ENCODE results near the gene CBR3. TPM values are rescaled to one million over a fixed set of nuclear protein-coding genes. Genes with fewer than 3 reads are reported as not detected.

The CBR3 gene
- total RNA-seq, 1 donor from 2014 or later: 2.8 TPM

DNA sequence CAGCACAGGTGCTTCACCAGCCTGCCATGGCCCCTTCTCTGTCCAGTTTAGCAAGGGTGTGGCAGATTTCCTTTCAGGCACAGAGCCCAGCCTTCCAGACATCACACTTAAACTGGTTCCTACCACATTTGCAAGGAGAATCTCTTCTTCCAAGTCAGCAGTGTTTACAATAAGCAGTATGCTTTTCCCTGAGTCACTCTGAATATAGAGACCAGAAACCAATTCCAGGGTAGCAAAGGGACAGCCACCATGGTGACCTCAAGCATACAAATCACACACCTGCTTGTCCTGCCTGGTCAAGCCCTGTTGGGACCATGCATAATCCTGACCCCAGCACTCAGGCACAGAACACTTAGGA lies 8.7 kb upstream of the CBR3 start:
- H3K9me3 ChIP-seq (ENCODE audit: insufficient read depth, low read depth, low read length): no peaks in the 10 kb centered on the region
- H3K9ac ChIP-seq (ENCODE audit: low read length): no peak overlapping the region
- no peaks in the 10 kb centered on the region for H3K36me3 ChIP-seq (ENCODE audit: insufficient read depth, low read length)
- Mint-ChIP-seq H3K36me3 (ENCODE audit: low read depth, unreplicated experiment) (no peaks in the 10 kb centered on the region), H3K4me1 (ENCODE audit: low read depth, unreplicated experiment) (no peaks in the 10 kb centered on the region), H3K4me3 (ENCODE audit: unreplicated experiment) (no peak overlapping the region), H3K27ac (ENCODE audit: unreplicated experiment) (no peak overlapping the region), H3K27me3 (ENCODE audit: low read depth, unreplicated experiment) (peaks cover 14% of the 10 kb centered on the region), H3K9me3 (ENCODE audit: unreplicated experiment) (no peaks in the 10 kb centered on the region)
- H2AFZ ChIP-seq (ENCODE audit: low read depth, low read length): no peak overlapping the region
- no peaks in the 10 kb centered on the region for H4K20me1 ChIP-seq (ENCODE audit: insufficient read depth, low read length)
- TF ChIP-seq EZH2 (IDR thresholded peaks at IDR 0.05; ENCODE audit: insufficient read depth, low read length): no peak
- TF ChIP-seq, protein P1, sequence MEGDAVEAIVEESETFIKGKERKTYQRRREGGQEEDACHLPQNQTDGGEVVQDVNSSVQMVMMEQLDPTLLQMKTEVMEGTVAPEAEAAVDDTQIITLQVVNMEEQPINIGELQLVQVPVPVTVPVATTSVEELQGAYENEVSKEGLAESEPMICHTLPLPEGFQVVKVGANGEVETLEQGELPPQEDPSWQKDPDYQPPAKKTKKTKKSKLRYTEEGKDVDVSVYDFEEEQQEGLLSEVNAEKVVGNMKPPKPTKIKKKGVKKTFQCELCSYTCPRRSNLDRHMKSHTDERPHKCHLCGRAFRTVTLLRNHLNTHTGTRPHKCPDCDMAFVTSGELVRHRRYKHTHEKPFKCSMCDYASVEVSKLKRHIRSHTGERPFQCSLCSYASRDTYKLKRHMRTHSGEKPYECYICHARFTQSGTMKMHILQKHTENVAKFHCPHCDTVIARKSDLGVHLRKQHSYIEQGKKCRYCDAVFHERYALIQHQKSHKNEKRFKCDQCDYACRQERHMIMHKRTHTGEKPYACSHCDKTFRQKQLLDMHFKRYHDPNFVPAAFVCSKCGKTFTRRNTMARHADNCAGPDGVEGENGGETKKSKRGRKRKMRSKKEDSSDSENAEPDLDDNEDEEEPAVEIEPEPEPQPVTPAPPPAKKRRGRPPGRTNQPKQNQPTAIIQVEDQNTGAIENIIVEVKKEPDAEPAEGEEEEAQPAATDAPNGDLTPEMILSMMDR (IDR thresholded peaks at IDR 0.05; ENCODE audit: insufficient read depth, low read depth, low read length): no peak
- no peaks in the 10 kb centered on the region for H3K4me1 ChIP-seq (ENCODE audit: insufficient read depth, low read length)
- no peak overlapping the region for H3K27ac ChIP-seq (ENCODE audit: low read depth, low read length)
- FAIRE-seq (no peak), DNase-seq (ENCODE audit: low read depth) (no peak)
- no peak overlapping the region for H3K4me2 ChIP-seq (ENCODE audit: low read length)
- H3K79me2 ChIP-seq (ENCODE audit: insufficient read depth, low read length): no peaks in the 10 kb centered on the region
- H3K27me3 ChIP-seq (ENCODE audit: insufficient read depth, low read length): no peaks in the 10 kb centered on the region
- H3K4me3 ChIP-seq (ENCODE audit: insufficient read depth, low read depth, low read length): no peak overlapping the region

DNA sequence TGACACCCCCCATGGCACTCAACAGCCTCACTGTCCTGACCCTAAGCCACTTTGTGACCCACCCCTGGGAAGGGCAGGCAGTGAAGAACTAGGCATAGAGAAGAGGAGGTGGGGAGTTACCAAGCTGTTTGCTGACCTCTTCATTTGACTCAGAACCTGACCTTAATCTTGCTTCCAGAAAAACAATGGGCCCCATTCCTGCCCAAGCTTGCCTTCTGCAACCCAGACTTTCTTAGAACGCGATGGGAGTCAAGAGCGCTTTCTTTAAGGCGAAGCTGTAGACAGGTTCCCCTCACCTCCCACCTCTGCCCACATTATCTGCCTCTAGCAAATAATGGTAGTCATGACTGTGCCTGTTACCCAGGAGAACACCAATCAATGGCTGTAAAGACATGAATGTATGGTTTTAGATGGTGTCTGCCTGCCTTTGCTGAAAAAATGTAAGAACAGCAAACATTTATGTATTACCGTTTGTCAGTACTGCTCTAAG lies 8.2 kb upstream of the CBR3 start:
- H3K4me3 Mint-ChIP-seq (ENCODE audit: unreplicated experiment): no peak overlapping the region
- no peak for FAIRE-seq

More for the DNA sequence above, 8.2 kb upstream of the CBR3 start:
- Histone ChIP-seq H3K4me2 (ENCODE audit: low read length) (no peak overlapping the region), H3K27ac (ENCODE audit: low read depth, low read length) (no peak overlapping the region), H4K20me1 (ENCODE audit: insufficient read depth, low read length) (no peaks in the 10 kb centered on the region), H2AFZ (ENCODE audit: low read depth, low read length) (no peak overlapping the region), H3K9ac (ENCODE audit: low read length) (no peak overlapping the region), H3K4me1 (ENCODE audit: insufficient read depth, low read length) (no peaks in the 10 kb centered on the region), H3K4me3 (ENCODE audit: insufficient read depth, low read depth, low read length) (no peak overlapping the region), H3K27me3 (ENCODE audit: insufficient read depth, low read length) (no peaks in the 10 kb centered on the region), H3K36me3 (ENCODE audit: insufficient read depth, low read length) (no peaks in the 10 kb centered on the region), H3K79me2 (ENCODE audit: insufficient read depth, low read length) (no peaks in the 10 kb centered on the region), H3K9me3 (ENCODE audit: insufficient read depth, low read depth, low read length) (no peaks in the 10 kb centered on the region)
- TF ChIP-seq, protein P1 (IDR thresholded peaks at IDR 0.05; ENCODE audit: insufficient read depth, low read depth, low read length): no peak
- TF ChIP-seq EZH2 (IDR thresholded peaks at IDR 0.05; ENCODE audit: insufficient read depth, low read length): no peak
- no peak overlapping the region for H3K27ac Mint-ChIP-seq (ENCODE audit: unreplicated experiment)
- peaks cover 14% of the 10 kb centered on the region for H3K27me3 Mint-ChIP-seq (ENCODE audit: low read depth, unreplicated experiment)
- H3K9me3 Mint-ChIP-seq (ENCODE audit: unreplicated experiment): no peaks in the 10 kb centered on the region
- H3K4me1 Mint-ChIP-seq (ENCODE audit: low read depth, unreplicated experiment): no peaks in the 10 kb centered on the region
- no peak for DNase-seq (ENCODE audit: low read depth)
- H3K36me3 Mint-ChIP-seq (ENCODE audit: low read depth, unreplicated experiment): no peaks in the 10 kb centered on the region
